IPS-NIHi11 (cell line): ENCODE data around the gene SAP30.

ENCODE experiments used
- DNase-seq: peaks from one replicate; pipeline ENCODE4 v3.0.0; 2012; ENCODE audit warnings: mixed read lengths, low spot score

Gene SAP30

DNA sequence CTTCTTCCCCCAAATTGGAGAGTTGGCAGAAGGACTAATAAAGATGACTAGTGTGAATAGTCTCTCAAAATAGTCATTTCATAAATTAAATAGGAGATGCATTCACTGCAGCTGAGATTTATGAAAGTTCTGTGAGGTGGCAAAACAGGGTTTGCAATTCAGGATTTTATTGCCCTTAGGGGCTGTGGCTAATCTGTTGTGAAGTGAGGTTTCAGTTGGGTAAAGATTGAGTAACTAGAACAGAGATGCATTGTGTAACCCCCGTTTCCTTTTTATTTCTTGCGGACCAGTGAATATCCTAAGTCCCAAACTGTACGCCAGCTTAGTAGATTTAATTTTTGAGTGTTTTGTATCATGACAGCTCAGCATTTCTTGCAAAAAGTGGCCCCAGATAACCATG is 44.3 kb downstream of the SAP30 start:
- DNase-seq: no peak

DNA sequence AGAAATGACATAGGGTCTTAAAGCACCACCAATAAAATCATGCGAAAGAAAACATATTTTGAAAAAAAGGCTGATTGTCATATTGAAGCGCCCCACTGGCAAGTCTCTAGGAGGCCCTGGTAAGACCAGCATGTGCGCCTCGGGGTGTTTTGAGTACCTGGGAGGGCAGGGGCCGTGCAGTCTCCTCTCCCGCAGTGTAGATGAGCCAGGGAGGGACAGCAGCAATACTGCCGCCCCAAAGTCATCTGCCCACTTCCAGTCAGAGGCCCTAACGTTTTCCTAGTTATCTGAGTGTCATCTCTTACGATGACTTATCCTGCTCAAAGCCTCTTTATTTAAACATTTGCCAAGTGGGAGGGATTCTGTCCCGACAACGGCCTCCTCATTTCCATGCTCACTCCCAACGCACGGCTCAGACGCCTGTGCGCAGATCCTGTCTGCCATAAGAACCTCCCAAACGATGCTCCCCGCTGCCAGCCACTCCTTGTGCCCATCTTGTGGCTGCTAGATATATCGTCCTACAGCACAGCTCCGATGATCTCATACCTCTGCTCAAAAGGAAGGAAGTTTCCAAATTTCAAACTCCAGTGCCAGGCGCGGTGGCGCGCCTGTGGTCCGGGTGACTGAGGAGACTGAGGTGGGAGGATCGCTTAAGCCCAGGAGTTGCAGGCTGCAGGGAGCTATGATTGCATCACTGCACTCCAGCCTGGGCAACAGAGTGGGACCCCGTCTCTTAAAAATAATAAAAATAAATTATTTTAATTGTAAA is 45.3 kb downstream of the SAP30 start:
- DNase-seq: no peak

DNA sequence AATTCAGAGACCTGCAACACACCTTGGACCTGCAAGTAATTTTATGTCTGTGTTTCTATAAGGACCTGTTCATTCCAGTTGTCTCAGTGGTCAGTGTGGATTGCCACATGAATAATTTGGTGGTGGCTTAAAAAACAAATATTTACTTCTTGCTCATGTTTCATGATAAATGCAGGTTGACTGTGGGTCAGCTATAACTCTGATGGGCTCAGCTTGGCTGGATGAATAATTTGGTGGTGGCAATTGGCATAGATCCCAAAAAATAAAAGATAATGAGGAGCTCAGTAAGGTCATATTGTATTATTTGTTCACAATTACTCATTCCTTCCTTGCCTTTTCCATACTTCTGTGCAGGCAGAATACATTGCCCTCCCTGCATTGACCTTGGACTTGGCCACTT is 47.1 kb downstream of the SAP30 start:
- DNase-seq: no peak

DNA sequence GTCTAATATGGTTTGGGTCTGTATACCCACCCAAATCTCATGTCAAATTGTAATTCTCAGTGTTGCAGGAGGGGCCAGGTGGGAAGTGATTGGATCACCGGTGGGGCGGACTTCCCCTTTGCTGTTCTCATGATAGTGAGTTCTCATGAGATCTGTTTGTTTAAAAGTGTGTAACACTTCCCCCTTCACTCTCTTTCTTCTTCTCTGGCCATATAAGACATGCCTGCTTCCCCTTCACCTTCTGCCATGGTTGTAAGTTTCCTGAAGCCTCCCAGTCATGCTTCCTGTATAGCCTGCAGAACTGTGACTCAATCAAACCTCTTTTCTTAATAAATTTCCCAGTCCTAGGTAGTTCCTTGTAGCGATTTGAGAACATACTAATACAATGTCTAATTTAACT is 47.9 kb downstream of the SAP30 start:
- DNase-seq: no peak

DNA sequence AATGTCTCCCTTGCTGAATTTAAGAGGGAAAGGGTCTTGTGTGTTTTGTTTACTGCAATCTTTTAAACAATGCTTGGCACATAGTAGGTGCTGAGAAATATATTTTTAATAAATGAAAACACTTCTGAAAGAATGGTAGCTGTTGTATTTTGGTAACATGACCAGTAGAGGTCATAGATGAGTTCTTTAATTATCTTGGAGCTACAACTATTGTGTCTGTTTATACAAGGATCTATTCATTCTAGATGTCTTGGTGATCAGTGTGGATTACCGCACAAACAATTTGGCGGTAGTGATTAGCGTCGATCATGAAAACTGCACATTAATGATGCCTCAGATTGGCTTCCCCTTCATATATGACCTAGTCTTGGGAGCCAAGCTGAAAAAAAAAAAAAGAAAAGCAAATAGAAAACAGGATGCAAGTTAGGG is 49.6 kb downstream of the SAP30 start:
- peak; percentile 21 for DNase-seq

DNA sequence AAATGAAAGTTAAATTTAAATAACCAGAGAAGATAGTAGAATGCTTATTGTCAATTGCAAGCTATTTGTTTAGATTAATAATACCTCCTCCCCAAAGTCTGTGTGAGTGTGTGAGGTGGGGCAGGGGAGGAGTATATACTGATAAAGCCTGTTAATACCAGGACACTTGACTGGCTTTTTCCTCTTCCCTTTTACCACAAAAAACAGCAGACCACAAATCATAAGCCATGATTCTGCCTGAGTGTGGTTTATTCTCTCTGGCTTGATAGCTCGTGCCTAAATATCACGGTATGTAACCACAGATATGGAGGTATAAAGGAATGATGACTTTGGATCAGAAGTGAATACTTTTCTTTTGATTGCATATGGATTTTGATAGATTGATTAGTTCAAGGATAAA is 50.0 kb downstream of the SAP30 start:
- no peak for DNase-seq

DNA sequence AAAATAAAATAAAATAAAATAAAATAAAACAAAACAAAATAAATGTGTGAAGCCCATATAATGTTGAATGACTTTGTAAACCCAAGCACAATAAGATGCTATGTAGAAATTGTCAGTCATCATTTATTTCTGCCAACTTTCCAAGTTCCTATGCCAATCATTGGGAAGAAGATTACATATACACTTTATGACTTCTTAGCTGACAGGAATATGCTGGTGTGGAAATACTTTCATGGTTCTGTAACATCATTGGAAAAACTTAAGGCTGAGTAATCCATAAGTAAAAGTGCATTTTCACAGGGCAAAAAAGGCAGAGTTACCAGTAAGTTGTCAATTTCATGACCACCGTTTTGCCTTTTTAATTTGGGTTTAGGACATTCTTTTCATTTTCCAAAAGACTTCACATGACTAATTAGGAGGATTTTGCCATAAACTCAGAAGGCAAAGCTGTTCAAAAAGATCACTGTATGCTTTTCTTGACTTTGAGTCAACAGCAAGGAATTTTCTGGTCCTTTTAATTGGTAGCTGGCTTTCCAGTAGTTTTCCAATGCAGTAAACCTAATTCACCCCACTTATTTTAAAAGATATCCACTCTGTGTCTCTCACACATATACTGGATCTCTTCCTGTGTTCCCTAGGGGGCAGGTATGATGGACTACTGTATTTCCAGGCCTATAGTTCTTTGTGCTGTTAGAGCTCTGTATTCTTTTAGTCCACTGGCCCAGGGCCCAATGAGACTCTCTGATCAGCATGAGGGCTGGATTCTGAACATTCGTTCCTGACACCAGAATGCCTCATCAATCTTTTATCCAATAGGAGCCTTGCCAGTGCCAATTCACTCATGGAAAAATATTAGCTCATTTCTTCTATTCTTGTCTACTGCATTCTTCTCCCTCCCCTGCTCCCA is 54.4 kb downstream of the SAP30 start:
- DNase-seq: no peak

DNA sequence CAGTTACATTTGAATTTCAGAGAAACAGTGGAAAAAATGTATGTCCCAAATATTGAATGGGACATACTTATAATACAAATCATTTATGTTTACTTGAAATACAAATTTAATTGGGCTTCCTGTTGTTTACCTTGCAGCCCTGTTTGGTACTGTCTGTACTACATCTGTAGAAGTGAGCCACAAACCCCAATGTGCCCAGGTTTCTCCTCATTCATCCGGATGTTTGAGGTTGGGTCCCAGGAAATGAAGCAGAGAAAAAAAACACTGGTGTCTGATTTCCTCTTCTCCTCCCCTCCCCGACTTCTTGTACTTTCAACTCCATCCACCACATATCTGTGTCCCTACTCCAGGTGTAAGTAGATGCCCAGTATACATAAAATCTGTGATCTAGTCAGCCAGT is 55.3 kb downstream of the SAP30 start:
- no peak for DNase-seq
